Keratinocyte (primary cell): ENCODE measurements around the gene AP3B1. TPM values are rescaled to one million over a fixed set of nuclear protein-coding genes. Genes with fewer than 3 reads are reported as not detected.

ENCODE experiments used
- DNase-seq: peaks from one replicate; pipeline ENCODE4 v3.0.0-alpha.2; 2011; ENCODE audit warnings: low read depth, missing footprints, low spot score
- FAIRE-seq: peaks from 2 replicates; lab custom pipeline; 2011; peaks lifted over from hg19 to GRCh38; lab: Jason Lieb, UNC
- H2AFZ ChIP-seq: 2 replicates; pipeline ENCODE4 v1.6.0; 2012; ENCODE audit warnings: low read length, control low read depth, inconsistent platforms; ENCODE audit not compliant: control insufficient read depth
- H3K27ac ChIP-seq: 2 replicates; pipeline ENCODE4 v1.5.1; 2011; ENCODE audit warnings: low read length; ENCODE audit not compliant: control insufficient read depth, insufficient read depth
- H3K27me3 ChIP-seq: 3 replicates; pipeline ENCODE4 v1.6.0; 2011; ENCODE audit warnings: low read length; ENCODE audit not compliant: control insufficient read depth, insufficient read depth; ENCODE audit errors: extremely low read depth
- H3K36me3 ChIP-seq, 2 experiments: 2 replicates in 1 of 2; 3 replicates in 1 of 2; pipeline ENCODE4 v1.5.1; 2011; ENCODE audit warnings: low read length in 2 of 2, mild to moderate bottlenecking in 1 of 2; ENCODE audit not compliant: control insufficient read depth in 2 of 2, insufficient read depth in 2 of 2; ENCODE audit errors: extremely low read depth in 1 of 2
- H3K4me1 ChIP-seq: 3 replicates; pipeline ENCODE4 v1.5.1; 2011; ENCODE audit warnings: low read length; ENCODE audit not compliant: control insufficient read depth, insufficient read depth; ENCODE audit errors: extremely low read depth
- H3K4me2 ChIP-seq: 3 replicates; pipeline ENCODE4 v1.6.0; 2011; ENCODE audit warnings: low read depth, low read length; ENCODE audit not compliant: control insufficient read depth, insufficient read depth; ENCODE audit errors: extremely low read depth
- H3K4me3 ChIP-seq, 3 experiments: fragments of 200-600 bp in 1 of 3; sonication (generic) in 1 of 3; 2 replicates in 2 of 3; 3 replicates in 1 of 3; pipeline ENCODE4 v1.5.1; 2011 to 2016; ENCODE audit warnings: low read length in 3 of 3, mild to moderate bottlenecking in 3 of 3, control low read depth in 2 of 3, inconsistent platforms in 1 of 3, low read depth in 1 of 3, mixed read lengths in 1 of 3, mixed run types in 1 of 3, moderate library complexity in 1 of 3; ENCODE audit not compliant: control insufficient read depth in 2 of 3, insufficient read depth in 2 of 3; ENCODE audit errors: extremely low read depth in 1 of 3
- H3K79me2 ChIP-seq: 2 replicates; pipeline ENCODE4 v1.6.0; 2012; ENCODE audit warnings: low read length; ENCODE audit not compliant: control insufficient read depth, insufficient read depth
- H3K9ac ChIP-seq: 3 replicates; pipeline ENCODE4 v1.6.0; 2011; ENCODE audit warnings: low read length; ENCODE audit not compliant: control insufficient read depth, insufficient read depth; ENCODE audit errors: extremely low read depth
- H3K9me1 ChIP-seq: 3 replicates; pipeline ENCODE4 v1.6.0; 2011; ENCODE audit warnings: low read length; ENCODE audit not compliant: control insufficient read depth, insufficient read depth; ENCODE audit errors: extremely low read depth
- H3K9me3 ChIP-seq: 2 replicates; pipeline ENCODE4 v1.5.1; 2012; ENCODE audit warnings: low read depth, low read length; ENCODE audit not compliant: control insufficient read depth
- H4K20me1 ChIP-seq: 3 replicates; pipeline ENCODE4 v1.6.0; 2011; ENCODE audit warnings: low read length; ENCODE audit not compliant: control insufficient read depth, insufficient read depth; ENCODE audit errors: extremely low read depth
- CTCF ChIP-seq, 3 experiments: IDR thresholded peaks in 1 of 3; conservative IDR thresholded peaks in 1 of 3; optimal IDR thresholded peaks in 1 of 3; 2 replicates in 2 of 3; 3 replicates in 1 of 3; pipeline versions ENCODE3 to v1.5.1; 2011; ENCODE audit warnings: low read length in 3 of 3, mild to moderate bottlenecking in 3 of 3, moderate library complexity in 2 of 3, control low read depth in 1 of 3, inconsistent platforms in 1 of 3; ENCODE audit not compliant: insufficient read depth in 2 of 3; ENCODE audit errors: extremely low read depth in 1 of 3
- EZH2 ChIP-seq: IDR thresholded peaks from one replicate; pipeline ENCODE4 v1.6.1; 2012; ENCODE audit warnings: inconsistent platforms, mild to moderate bottlenecking, low read length, moderate library complexity
- dilution Hi-C: fragments of 300-500 bp; cut with MboI; formaldehyde crosslinking; loops from one replicate; pipeline ENCODE4 v1.7.0; 2020; ENCODE audit warnings: low sequenced_read_pairs; ENCODE audit not compliant: extremely low pct_ligation_motif_present
- polyA plus RNA-seq, 5 experiments: library from polyadenylated mRNA; depleted of rRNA in 3 of 5; stranded (reverse) in 3 of 5; stranded (forward) in 1 of 5; unstranded in 1 of 5; fragments of >200 nt; gene quantifications; 1 replicate in 1 of 5; 2 replicates in 3 of 5; 3 replicates in 1 of 5; pipeline versions ENCODE4 v1.2.1 to v1.2.3, GENCODE V29; 2011 to 2012; ENCODE audit warnings: missing spikeins in 2 of 5, low read depth in 1 of 5, low replicate concordance in 1 of 5

Gene AP3B1
- polyA plus RNA-seq, 1 donor (not counting 4 experiments of a cell fraction or from before 2014, with no cell fraction given) = 65.1 TPM

- no peak overlapping the region for H2AFZ ChIP-seq
Observed at GRCh38 chr5:78308703-78309102, 14.2 kb upstream of the AP3B1 start.

GRCh38 chr5:78300464-78301045, 6.1 kb upstream of the AP3B1 start:
- Histone ChIP-seq H3K4me2 (no peak overlapping the region), H3K9me1 (no peaks in the 10 kb centered on the region), H3K9me3 (no peaks in the 10 kb centered on the region), H3K4me3 (no peak overlapping the region), H2AFZ (no peak overlapping the region), H4K20me1 (no peaks in the 10 kb centered on the region), H3K4me1 (peaks cover 3% of the 10 kb centered on the region), H3K9ac (no peak overlapping the region), H3K27me3 (no peaks in the 10 kb centered on the region), H3K79me2 (no peaks in the 10 kb centered on the region), H3K36me3 (no peaks in the 10 kb centered on the region), H3K27ac (no peak overlapping the region)
- dilution Hi-C loops = no loop called here
- peak in 2 of 3 experiments; percentile 15 to 26 for TF ChIP-seq CTCF (optimal IDR thresholded peaks at IDR 0.05 in 1 of 3, IDR thresholded peaks at IDR 0.05 in 1 of 3, conservative IDR thresholded peaks at IDR 0.05 in 1 of 3; ENCODE audit: extremely low read depth in 1 of 3, insufficient read depth in 2 of 3, low read length in 3 of 3)
- no peak for TF ChIP-seq EZH2
- FAIRE-seq (no peak), DNase-seq (no peak)

More at GRCh38 chr5:78308703-78309102, 14.2 kb upstream of the AP3B1 start:
- no peak overlapping the region for H3K4me2 ChIP-seq
- FAIRE-seq = peak; percentile 26
- no peak overlapping the region for H3K27ac ChIP-seq
- H4K20me1 ChIP-seq = no peaks in the 10 kb centered on the region
- no peaks in the 10 kb centered on the region for H3K9me1 ChIP-seq
- no peaks in the 10 kb centered on the region for H3K79me2 ChIP-seq
- no peaks in the 10 kb centered on the region for H3K36me3 ChIP-seq
- no peaks in the 10 kb centered on the region for H3K9me3 ChIP-seq
- H3K4me1 ChIP-seq = no peaks in the 10 kb centered on the region
- no peak overlapping the region for H3K4me3 ChIP-seq
- dilution Hi-C loops = no loop called here
- H3K27me3 ChIP-seq = peaks cover 10% of the 10 kb centered on the region
- DNase-seq = no peak
- TF ChIP-seq EZH2 (no peak), CTCF (optimal IDR thresholded peaks at IDR 0.05 in 1 of 3, IDR thresholded peaks at IDR 0.05 in 1 of 3, conservative IDR thresholded peaks at IDR 0.05 in 1 of 3; ENCODE audit: extremely low read depth in 1 of 3, insufficient read depth in 2 of 3, low read length in 3 of 3) (no peak)
- no peak overlapping the region for H3K9ac ChIP-seq
